Measurements from ENCODE around the gene C12orf42. TPM values are rescaled to one million over a fixed set of nuclear protein-coding genes. Genes with fewer than 3 reads are reported as not detected.
"Not testable (repeated sequence)": the region's sequence is repeated elsewhere in the genome, so short reads cannot be mapped to it uniquely, and the experiment has no call there.

C12orf42 gene
- total RNA-seq, 1 experiment from 2014 or later, result not detected

DNA sequence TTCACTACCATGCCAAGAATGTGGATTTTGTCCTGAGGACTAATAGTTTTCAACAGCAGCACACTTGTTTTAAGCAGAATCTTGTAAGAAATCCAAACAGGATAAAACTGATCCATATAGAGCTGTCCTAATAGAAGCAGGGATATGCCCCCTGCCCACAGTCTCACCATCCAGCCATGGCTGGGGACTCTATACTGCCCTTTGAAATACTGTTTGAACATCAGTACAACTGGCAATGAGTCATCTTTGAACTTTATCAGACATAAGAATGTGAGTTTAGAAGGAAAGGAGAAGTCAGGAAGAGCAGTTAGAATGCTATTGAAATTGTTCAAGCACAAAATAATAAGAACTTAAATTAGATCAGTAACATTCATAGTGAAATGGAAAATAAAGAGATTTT is 3.8 kb upstream of the C12orf42 start:
- DNase-seq (ENCODE audit: low spot score), result no peak
- in situ Hi-C loops (cut with HindIII; ENCODE audit: low sequenced_read_pairs), result no loop called here

DNA sequence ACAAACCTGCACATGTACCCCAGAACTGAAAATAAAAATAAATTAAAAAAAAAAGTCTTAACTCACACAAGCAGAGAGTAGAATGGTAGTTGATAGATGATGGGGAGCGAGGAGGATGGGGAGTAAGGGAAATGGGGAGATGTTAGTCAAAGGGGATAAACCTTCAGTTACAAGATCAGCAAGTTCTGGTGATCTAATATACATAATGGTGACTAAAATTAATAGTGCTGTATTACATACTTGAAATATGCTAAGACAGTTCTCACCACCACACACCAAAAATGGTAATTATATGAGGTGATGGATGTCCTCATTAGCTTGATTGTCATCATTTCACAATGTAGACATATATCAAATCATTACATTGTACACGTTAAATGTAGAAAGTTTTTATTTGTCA is 3.2 kb upstream of the C12orf42 start:
- in situ Hi-C loops (cut with HindIII; ENCODE audit: low sequenced_read_pairs), result no loop called here

DNA sequence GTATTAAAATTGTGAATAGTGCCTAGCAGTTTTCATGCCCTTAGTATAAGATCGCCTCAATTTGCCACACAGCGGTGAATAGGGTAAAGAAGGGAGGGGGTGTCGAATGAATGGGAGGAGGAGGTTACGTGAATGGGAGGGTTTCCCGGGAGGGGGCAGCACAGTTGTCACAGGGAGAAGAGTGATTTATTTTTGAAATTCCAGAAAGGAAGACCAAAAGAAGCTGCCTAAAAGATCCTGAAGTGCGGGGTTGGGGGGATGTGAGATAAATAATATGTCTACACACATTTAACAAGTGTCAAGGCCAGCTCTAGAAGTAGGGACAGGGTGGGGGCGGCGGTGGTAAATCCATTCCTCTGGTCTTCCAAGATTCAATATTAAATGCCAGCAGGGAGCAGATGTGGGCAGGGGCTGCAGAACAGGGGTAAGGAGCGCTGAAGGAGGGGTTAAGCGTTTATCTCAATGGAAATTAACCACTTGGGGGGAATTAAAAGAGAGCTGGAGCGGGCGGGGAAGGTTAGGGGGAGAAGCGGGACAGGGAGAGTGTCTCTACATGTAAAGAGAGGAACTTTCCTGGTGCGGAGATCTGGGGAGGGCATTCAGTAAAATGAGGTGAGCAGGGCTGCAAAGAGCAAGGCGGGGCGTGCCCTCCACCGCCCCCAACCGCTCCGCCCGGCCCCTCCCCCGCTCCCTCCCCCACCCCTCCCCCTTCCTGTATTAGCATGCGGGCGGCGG is 867 bp downstream of the C12orf42 start:
- in situ Hi-C loops (cut with HindIII; ENCODE audit: low sequenced_read_pairs), result no loop called here
- no peak for DNase-seq (ENCODE audit: low spot score)

More for the DNA sequence above, 3.2 kb upstream of the C12orf42 start:
- DNase-seq (ENCODE audit: low spot score), result no peak

DNA sequence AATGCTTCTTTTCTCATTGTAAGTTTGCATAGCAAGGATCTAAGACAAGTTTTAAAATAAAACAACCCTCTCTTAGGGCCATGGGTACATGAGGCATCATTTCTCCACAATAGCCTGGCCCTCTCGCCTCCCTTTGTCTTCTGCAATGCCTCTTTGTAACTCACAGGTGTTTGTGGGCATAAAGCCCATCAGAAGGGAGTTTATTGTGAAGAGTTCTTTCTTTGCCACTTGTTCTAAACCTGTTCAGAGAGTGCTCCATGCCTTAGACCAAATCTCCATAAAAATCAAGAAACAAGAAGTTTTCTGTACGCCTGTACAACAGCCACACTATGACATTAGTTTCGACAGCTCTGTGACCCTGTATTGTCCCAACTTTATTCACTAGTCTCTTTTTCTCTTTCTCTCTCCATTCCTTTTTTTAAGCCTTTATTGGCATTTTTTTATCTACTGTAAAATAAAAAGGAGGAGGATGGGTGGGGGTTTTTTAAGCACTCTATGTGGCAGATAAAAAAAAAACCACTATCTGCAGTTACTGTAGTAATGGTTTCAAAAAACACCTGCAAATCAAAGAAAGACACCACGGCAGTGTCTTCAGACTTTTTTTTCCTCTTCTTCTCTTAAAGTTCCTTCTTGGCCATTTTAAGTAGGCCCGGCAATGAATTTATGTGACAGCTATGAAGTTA is 1.6 kb downstream of the C12orf42 start:
- in situ Hi-C loops (cut with HindIII; ENCODE audit: low sequenced_read_pairs), result no loop called here
- no peak for DNase-seq (ENCODE audit: low spot score)

DNA sequence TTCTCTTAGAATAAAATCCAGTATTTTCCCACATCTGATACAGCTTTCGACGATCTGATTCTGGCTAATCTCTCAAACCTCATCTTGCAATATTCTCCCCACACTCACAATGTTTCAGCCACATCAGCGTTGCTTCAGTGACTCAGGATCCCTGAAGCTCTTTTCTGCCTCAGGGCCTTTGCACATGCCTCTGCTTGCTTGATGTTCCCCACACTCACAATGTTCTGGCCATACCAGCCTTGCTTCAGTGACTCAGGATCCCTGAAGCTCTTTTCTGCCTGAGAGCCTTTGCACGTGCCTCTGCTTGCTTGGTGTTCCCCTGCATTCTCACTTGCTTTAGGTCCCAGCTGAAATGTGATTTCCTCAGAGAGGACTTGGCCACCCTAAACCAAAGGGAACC is 2.6 kb downstream of the C12orf42 start:
- DNase-seq (ENCODE audit: low spot score), result no peak
- in situ Hi-C loops (cut with HindIII; ENCODE audit: low sequenced_read_pairs), result no loop called here

DNA sequence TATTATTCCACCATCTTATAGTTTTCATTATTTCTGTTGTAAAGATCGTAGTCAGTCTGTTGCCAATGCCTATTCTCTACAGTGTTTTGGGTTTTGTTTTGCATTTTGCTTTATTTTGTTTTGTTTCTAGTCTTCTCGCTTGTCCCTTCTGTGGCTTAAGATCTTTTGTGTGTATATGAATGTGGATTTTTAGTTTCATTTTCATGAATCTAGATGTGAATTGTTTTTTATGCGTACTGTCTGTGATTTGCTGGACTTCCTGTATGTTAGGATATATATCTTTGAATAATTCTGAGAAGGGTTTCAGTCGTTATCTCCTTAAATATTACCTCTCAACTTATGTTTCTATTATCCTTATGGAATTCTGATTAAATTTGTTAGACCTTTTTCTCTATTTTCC is 13.4 kb downstream of the C12orf42 start:
- no peak for DNase-seq (ENCODE audit: low spot score)
- in situ Hi-C loops (cut with HindIII; ENCODE audit: low sequenced_read_pairs), result no loop called here

DNA sequence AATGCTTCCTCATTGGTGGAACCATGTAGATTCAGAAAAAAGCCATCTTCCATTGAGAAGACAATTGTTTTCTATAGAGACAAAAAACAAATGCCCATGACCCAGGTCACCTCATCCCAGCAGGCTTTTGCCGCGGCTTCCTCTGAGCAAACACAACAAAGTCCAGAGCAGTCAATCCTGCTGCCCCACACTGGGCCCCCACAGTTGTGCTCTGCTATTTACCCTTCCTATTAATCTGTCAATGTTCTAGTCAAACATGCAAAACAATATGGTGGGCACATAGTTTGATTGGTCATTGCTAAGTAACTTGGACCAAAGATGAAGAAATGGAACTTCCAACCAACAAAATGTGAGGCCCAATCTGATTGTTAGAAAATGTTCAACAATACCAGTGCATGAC is 20.7 kb downstream of the C12orf42 start:
- no peak for DNase-seq (ENCODE audit: low spot score)
- in situ Hi-C loops (cut with HindIII; ENCODE audit: low sequenced_read_pairs), result no loop called here

DNA sequence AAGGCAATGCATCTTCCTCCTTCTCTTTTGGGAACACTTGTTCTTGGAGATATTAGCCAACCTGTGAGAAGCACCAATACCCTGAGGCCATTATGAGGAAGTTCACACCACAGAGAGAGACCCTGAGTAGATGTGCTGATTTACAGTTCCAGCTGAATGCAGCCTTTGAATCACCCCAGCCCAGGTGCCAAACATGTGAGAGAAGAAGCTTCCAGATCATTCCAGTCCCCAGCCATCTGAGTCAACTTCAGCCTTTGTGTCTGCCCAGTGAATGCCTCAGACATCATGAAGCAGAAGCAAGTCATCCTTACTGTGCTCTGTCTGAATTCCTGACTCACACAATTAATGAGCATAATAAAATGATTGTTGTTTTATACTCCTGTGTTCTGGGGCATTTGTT is 25.1 kb downstream of the C12orf42 start:
- DNase-seq (ENCODE audit: low spot score), result no peak
- in situ Hi-C loops (cut with HindIII; ENCODE audit: low sequenced_read_pairs), result no loop called here

DNA sequence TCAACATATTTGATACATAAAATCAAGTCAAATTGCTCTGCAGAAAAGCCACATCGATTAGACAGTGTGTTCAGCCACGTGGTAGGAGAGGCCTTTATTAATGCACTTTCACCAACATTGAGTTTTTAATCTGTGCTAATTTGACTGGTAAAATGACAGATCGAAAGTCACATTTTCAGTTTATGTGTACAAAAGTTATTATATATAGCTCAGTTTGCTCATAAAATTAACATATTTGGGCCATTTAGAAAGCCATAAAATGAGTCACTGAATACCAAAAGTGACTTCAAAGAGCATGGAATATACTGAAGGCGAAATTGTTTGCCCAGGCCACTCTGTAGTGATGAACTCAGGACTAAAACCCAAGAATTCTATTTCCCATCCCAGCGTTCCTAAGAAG is 26.0 kb downstream of the C12orf42 start:
- no peak for DNase-seq (ENCODE audit: low spot score)
- in situ Hi-C loops (cut with HindIII; ENCODE audit: low sequenced_read_pairs), result no loop called here

DNA sequence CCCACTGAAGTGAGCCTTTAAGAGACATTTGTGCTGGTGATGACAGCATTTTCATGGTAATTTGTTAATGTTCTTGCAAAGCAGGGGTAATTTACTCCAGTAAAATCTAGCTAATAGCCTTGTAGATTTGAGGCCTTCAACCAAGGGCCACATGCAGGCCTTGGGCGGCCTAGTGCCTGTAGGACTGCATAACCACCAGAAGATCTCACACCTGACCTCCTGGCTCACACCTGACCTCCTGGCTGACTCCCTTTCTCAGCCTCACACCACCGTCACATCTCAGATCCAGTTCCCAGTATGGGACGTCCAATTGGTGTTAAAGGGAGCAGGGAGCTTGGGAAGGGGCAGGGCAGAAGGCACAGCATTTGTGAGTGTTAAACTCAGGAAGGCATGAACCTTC is 26.9 kb downstream of the C12orf42 start:
- no peak for DNase-seq (ENCODE audit: low spot score)
- in situ Hi-C loops (cut with HindIII; ENCODE audit: low sequenced_read_pairs), result no loop called here

DNA sequence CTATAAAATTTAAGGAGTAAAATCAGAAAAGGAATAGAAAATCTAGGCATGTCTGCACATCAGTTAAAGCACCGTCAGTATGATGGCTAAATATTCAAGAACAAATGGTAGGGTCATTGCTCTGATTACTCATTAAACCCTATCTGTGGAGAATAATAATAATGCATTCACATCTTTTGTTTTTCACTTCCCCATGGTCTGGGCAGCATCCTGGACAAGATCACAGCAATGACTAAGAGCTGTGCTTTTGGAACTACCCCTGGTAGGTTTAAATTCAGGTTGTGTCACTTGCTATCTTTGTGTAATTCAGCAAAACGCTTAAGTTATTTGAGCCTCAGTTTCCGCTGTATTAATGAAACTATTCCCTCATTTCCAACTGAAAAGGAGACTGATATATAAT is 33.1 kb downstream of the C12orf42 start:
- DNase-seq (ENCODE audit: low spot score), result no peak
- in situ Hi-C loops (cut with HindIII; ENCODE audit: low sequenced_read_pairs), result no loop called here

DNA sequence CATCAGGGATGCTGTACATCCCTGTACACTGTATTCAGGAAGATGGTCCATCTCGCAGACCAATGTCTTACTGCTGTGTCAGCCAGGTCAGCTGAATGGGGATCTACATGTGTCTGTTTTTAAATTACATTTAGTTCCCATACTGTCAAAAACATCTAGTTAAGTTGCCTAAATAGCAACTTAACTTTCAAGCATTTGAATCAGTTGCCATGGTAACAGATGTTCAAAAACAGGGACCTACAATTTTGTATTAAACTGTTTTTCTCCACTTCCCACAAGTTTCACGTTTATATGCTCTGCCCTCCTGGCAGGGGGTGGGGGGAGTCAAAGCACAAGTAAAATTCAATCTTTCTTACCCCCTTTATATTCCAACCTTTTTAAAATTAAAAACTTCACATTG is 38.3 kb downstream of the C12orf42 start:
- no peak for DNase-seq (ENCODE audit: low spot score)
- in situ Hi-C loops (cut with HindIII; ENCODE audit: low sequenced_read_pairs), result no loop called here

DNA sequence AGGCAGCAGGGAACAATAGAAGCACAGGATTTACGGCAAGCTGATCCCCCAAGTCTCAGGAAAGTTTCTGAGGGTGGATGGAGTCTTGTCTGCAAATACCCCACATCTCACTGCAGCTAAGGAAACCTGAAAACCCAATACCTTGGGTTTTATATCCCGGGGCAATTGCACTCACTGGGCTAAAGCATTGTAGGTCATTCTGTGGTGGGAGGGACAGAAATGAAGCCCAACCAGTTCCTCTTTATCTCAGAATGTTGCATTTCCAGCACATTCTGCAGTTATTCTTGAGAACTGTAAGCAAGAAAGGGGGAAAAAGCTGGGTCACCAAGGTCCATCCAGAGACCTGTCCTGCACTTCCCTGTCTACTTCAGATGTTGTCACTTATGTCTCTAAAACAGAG is 39.8 kb downstream of the C12orf42 start:
- DNase-seq (ENCODE audit: low spot score), result no peak
- in situ Hi-C loops (cut with HindIII; ENCODE audit: low sequenced_read_pairs), result no loop called here

DNA sequence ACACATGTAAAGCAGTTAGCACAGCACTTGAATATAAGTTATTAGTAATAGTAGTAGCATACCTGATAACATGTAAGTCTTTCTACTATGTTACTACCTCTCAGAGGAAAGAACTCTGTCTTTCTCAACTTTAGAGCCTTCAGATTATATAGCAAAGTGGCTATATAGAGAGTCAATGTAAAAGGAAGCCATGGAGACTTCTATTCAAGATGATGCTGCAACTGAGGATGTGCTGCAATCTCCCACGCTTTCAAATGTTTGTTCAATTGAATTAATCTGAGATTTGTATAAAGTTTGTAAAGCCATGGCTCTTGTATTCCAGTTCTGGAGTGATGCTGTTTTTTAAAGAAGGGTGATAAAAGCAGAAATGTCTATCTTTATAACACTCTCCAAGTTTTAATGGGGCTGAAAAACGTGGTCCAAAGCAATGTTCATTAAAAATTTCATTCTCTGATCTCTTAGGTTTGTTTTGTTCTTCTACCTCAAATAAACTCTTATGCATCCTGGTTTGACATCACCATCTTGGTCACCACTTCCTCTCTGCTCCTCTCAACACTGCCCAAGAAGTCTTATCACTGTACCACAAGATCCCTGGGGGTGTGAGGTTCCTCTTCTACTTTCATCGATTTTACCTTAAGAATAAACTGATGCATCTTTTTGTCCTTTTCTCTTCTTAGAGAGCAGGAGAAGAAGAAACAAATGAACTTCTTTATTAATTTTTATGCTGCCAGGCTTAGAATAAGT is 40.6 kb downstream of the C12orf42 start:
- in situ Hi-C loops (cut with HindIII; ENCODE audit: low sequenced_read_pairs), result no loop called here
- DNase-seq (ENCODE audit: low spot score), result no peak

DNA sequence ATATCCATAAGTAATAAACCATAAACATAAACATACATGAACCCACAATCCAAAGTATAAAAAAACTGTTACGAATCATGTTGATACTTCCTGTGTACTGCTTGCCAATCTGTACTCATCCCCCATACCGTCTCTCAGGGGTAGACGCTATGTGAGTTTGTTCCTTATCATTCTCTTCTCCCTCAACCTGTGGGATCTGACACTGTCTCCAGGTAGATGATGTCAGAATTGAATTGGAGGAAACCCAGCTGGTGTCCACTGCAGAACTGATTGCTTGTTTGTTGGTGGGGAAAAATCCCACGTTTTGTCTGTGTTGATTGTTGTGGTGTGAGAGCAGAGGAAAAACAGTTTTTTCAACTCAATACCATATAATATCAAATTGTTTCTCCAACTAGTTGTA is 50.8 kb downstream of the C12orf42 start:
- in situ Hi-C loops (cut with HindIII; ENCODE audit: low sequenced_read_pairs), result no loop called here
- no peak for DNase-seq (ENCODE audit: low spot score)

DNA sequence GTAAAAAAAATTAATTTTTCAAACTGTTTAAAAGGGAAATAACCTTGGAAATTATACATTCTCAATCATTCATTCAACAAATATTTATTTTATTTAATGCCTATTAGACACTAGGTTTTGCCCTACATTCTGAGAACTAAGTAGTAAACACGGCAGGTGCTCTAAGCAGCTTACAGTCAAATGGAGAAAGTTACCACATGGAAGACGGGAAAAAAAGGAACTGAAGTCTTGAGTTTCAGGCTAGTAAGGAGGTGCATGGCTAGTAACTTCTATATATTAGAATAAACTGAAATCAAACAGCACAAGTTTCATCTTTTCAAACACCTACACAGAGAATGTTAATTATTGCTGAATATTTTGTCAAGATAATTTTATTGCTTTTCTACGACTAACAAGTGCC is 52.9 kb downstream of the C12orf42 start:
- no peak for DNase-seq (ENCODE audit: low spot score)
- in situ Hi-C loops (cut with HindIII; ENCODE audit: low sequenced_read_pairs), result no loop called here

DNA sequence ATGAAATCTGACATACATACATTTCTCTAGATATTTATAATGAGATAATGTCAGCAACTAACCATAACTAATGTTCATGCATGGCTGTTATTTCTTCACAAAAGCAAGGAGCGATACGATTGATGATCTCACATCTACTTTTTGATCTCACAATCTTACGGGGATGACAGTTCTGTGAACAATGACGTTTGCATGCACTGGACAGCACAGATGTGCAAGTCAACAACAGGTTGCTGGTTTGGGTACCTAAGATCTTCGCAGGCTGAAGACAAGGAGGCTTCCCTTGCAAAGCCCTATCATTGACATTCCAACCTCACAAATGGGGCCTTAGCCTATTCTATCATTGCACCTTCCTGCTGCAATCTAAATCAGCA is 53.6 kb downstream of the C12orf42 start:
- no peak for DNase-seq (ENCODE audit: low spot score)
- in situ Hi-C loops (cut with HindIII; ENCODE audit: low sequenced_read_pairs), result no loop called here

DNA sequence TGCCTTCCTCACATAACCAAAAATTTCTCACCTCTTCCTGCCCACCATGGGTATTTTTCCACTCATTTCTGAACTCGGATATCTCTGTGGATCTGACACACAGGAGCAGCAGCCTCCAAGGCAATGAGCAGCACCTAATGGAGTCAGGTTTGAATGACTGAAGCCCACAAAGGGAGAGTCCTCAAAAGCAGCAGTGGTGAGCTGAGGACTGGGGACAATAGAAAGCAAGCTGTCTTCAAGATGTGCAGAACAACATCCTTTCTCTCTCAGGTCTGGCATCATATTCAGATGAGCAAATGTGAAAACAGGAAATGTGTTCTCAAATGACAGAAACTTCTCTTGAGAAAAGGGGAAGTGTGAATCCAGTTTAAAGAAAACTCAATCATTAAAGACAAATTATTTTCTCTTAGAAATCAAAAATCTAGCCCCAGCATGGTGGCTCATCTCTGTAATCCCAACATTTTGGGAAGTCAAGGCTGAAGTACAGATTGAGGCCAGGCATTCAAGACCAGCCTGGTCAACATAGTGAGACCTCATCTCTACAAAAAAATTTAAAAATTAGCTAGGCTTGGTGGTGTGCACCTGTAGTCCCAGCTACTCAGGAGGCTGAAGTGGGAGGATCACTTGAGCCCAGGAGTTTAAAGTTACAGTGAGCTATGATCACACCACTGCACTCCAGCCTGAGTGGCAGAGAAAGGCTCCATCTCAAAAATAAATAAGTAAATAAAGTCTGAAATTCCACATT is 54.2 kb downstream of the C12orf42 start:
- in situ Hi-C loops (cut with HindIII; ENCODE audit: low sequenced_read_pairs), result no loop called here
- no peak for DNase-seq (ENCODE audit: low spot score)

DNA sequence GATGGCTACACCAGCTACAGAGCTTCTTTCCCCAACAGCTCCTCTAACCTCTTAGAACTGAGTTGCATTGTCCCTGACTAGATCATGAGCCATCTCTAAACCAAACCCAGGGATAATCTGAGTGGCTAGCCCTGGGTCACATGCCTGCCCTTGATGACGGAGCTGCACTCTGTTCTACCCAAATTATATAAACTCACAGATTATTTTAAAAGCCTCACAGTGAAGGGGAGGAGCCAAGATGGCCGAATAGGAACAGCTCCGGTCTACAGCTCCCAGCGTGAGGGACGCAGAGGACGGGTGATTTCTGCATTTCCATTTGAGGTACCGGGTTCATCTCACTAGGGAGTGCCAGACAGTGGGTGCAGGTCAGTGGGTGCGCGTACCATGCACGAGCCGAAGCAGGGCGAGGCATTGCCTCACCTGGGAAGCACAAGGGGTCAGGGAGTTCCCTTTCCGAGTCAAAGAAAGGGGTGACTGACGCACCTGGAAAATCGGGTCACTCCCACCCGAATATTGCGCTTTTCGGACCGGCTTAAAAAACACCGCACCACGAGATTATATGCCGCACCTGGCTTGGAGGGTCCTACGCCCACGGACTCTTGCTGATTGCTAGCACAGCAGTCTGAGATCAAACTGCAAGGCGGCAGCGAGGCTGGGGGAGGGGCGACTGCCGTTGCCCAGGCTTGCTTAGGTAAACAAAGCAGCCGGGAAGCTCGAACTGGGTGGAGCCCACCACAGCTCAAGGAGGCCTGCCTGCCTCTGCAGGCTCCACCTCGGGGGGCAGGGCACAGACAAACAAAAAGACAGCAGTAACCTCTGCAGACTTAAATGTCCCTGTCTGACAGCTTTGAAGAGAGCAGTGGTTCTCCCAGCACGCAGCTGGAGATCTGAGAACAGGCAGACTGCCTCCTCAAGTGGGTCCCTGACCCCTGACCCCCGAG is 61.3 kb downstream of the C12orf42 start:
- DNase-seq (ENCODE audit: low spot score), result not testable (repeated sequence)

More for the DNA sequence above, 61.3 kb downstream of the C12orf42 start:
- in situ Hi-C loops (cut with HindIII; ENCODE audit: low sequenced_read_pairs), result not testable (repeated sequence)
